GM23338 (cell line): ENCODE data around the gene GBP5. TPM values are rescaled to one million over a fixed set of nuclear protein-coding genes. Genes with fewer than 3 reads are reported as not detected.

ENCODE experiments used
- NANOG ChIP-seq: IDR thresholded peaks from 2 replicates; pipeline ENCODE4 v1.6.1; 2016; ENCODE audit warnings: antibody characterized with exemption, borderline replicate concordance
- REST ChIP-seq: IDR thresholded peaks from one replicate; pipeline ENCODE4 v1.6.1; 2018; ENCODE audit warnings: antibody characterized with exemption; ENCODE audit not compliant: unreplicated experiment
- STAT1 ChIP-seq: IDR thresholded peaks from one replicate; pipeline ENCODE4 v1.6.1; 2016; ENCODE audit warnings: antibody characterized with exemption; ENCODE audit not compliant: unreplicated experiment
- ZNF114 ChIP-seq: fragments of 250-450 bp; sonication (Bioruptor Pico); IDR thresholded peaks from 2 replicates; pipeline ENCODE4 v1.5.0; 2020; ENCODE audit warnings: mild to moderate bottlenecking, moderate library complexity
- ZNF462 ChIP-seq: fragments of 250-450 bp; sonication (Bioruptor Pico); IDR thresholded peaks from 2 replicates; pipeline ENCODE4 v1.5.0; 2020; ENCODE audit warnings: mild to moderate bottlenecking, moderate library complexity
- polyA plus RNA-seq: library from polyadenylated mRNA; unstranded; fragments of >200 nt; fragmentation: Nextera tagmentation; extraction: Ambion mirVana; gene quantifications from 2 replicates; pipeline ENCODE4 v1.2.1, GENCODE V29; 2016
- total RNA-seq: library from RNA; depleted of rRNA; stranded (reverse); fragments of >200 nt; shearing (Covaris generic); gene quantifications from 2 replicates; pipeline ENCODE4 v1.2.3, GENCODE V29; 2014
- TF ChIP-seq, protein P1 (sequence below): IDR thresholded peaks from 2 replicates; pipeline ENCODE4 v1.6.1; 2016; ENCODE audit warnings: antibody characterized with exemption

The GBP5 gene
- total and polyA plus RNA-seq, 2 experiments from 2014 or later, result not detected

- TF ChIP-seq ZNF462 (no peak), STAT1 (no peak), REST (no peak), ZNF114 (CRISPR knock-in tag) (no peak), NANOG (no peak)
- TF ChIP-seq, protein P1, sequence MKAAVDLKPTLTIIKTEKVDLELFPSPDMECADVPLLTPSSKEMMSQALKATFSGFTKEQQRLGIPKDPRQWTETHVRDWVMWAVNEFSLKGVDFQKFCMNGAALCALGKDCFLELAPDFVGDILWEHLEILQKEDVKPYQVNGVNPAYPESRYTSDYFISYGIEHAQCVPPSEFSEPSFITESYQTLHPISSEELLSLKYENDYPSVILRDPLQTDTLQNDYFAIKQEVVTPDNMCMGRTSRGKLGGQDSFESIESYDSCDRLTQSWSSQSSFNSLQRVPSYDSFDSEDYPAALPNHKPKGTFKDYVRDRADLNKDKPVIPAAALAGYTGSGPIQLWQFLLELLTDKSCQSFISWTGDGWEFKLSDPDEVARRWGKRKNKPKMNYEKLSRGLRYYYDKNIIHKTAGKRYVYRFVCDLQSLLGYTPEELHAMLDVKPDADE, result no peak
Observed at GRCh38 chr1:89274411-89274857, 1.8 kb upstream of the GBP5 start (continued).
